ENCODE results near the gene FAAH. TPM values are rescaled to one million over a fixed set of nuclear protein-coding genes. Genes with fewer than 3 reads are reported as not detected.

The FAAH gene
- total RNA-seq = 0.48 and 1.3 TPM in 2 replicates

GRCh38 chr1:46394108-46394871 is at the start of gene FAAH:
Gene FAAH (plus strand): TSS chr1:46394317. CDS start chr1:46394349, 32 bp downstream.

Other genes with a start within 250 kb of the FAAH start
- not detected in 2 replicates for gene TSPAN1, start 219.2 kb upstream of the FAAH start, total RNA-seq
- gene P3R3URF, start 217.8 kb upstream of the FAAH start, total RNA-seq = not detected in 2 replicates
- 53.5 and 56.2 TPM in 2 replicates for gene POMGNT1, start 195.9 kb upstream of the FAAH start, total RNA-seq
- gene LURAP1, start 191.0 kb upstream of the FAAH start, total RNA-seq = 0.29 and 0.65 TPM in 2 replicates
- gene RAD54L, start 146.6 kb upstream of the FAAH start, total RNA-seq = 2.0 and 5.3 TPM in 2 replicates
- gene LRRC41, start 90.7 kb upstream of the FAAH start, total RNA-seq = 76.4 and 114 TPM in 2 replicates
- 330 and 414 TPM in 2 replicates for gene UQCRH, start 90.6 kb upstream of the FAAH start, total RNA-seq
- 19.6 and 21.5 TPM in 2 replicates for gene NSUN4, start 53.5 kb upstream of the FAAH start, total RNA-seq
- gene DMBX1, start 95.5 kb downstream of the FAAH start, total RNA-seq = not detected in 2 replicates
- gene KNCN, start 157.3 kb downstream of the FAAH start, total RNA-seq = not detected in 2 replicates
- 21.2 and 29.1 TPM in 2 replicates for gene MKNK1, start 210.0 kb downstream of the FAAH start, total RNA-seq
- gene MOB3C, start 222.5 kb downstream of the FAAH start, total RNA-seq = 6.2 and 7.5 TPM in 2 replicates